Astrocyte (in vitro differentiated cells and primary cell): ENCODE measurements around the gene PTCRA.
"Not testable (repeated sequence)": the region's sequence is repeated elsewhere in the genome, so short reads cannot be mapped to it uniquely, and the experiment has no call there.

Source experiments
- CTCF ChIP-seq: IDR thresholded peaks from 2 replicates; pipeline ENCODE4 v1.5.1; 2011; ENCODE audit warnings: low read depth, mild to moderate bottlenecking, inconsistent platforms, low read length, moderate library complexity; ENCODE audit not compliant: insufficient read depth
- EZH2 ChIP-seq: IDR thresholded peaks from 2 replicates; pipeline ENCODE4 v1.6.1; 2012; ENCODE audit warnings: mild to moderate bottlenecking, low read length, inconsistent platforms; ENCODE audit not compliant: insufficient read depth

- not testable (repeated sequence) for TF ChIP-seq EZH2, CTCF
Observed at GRCh38 chr6:42880240-42880817, 35.5 kb upstream of the PTCRA start.
